Mesothelial cell of epicardium (in vitro differentiated cells): ENCODE results near the gene HIGD2A. TPM values are rescaled to one million over a fixed set of nuclear protein-coding genes. Genes with fewer than 3 reads are reported as not detected.
A peak's percentile ranks its signal among the peaks of the same experiment; 100 is the strongest.

ENCODE experiments used
- DNase-seq, 2 experiments: peaks; one replicate each; pipeline ENCODE4 v3.0.0; 2021; ENCODE audit warnings: low spot score in 2 of 2; ENCODE audit not compliant: unreplicated experiment in 2 of 2
- H3K27ac Mint-ChIP-seq: 2 replicates; pipeline ENCODE4 v1.8.0; 2021; ENCODE audit warnings: mixed read lengths
- H3K27me3 Mint-ChIP-seq: 2 replicates; pipeline ENCODE4 v1.8.0; 2021; ENCODE audit warnings: low read depth, mixed read lengths
- H3K36me3 Mint-ChIP-seq: 2 replicates; pipeline ENCODE4 v1.8.0; 2021; ENCODE audit warnings: mixed read lengths
- H3K4me1 Mint-ChIP-seq: 2 replicates; pipeline ENCODE4 v1.8.0; 2021; ENCODE audit warnings: mixed read lengths
- H3K4me3 Mint-ChIP-seq: 2 replicates; pipeline ENCODE4 v1.8.0; 2021; ENCODE audit warnings: mild to moderate bottlenecking, moderate library complexity, mixed read lengths
- H3K9me3 Mint-ChIP-seq: 2 replicates; pipeline ENCODE4 v1.8.0; 2021; ENCODE audit warnings: mixed read lengths
- CTCF ChIP-seq: fragments of 200-600 bp; sonication (generic); IDR thresholded peaks from one replicate; pipeline ENCODE4 v1.5.0; 2021; ENCODE audit warnings: antibody characterized with exemption; ENCODE audit not compliant: unreplicated experiment
- total RNA-seq: library from RNA; stranded (reverse); gene quantifications from 3 replicates; pipeline ENCODE4 v1.2.1, GENCODE V29; 2021

Gene HIGD2A
- total RNA-seq, 1 donor from 2014 or later: 82.5 TPM

GRCh38 chr5:176382721-176383120 is 5.8 kb upstream of the HIGD2A start:
- H3K4me3 Mint-ChIP-seq: no peak overlapping the region
- no peak overlapping the region for H3K27ac Mint-ChIP-seq
- TF ChIP-seq CTCF: no peak
- peaks cover 24% of the 10 kb centered on the region for H3K36me3 Mint-ChIP-seq
- no peak for DNase-seq
- H3K4me1 Mint-ChIP-seq: peaks cover 11% of the 10 kb centered on the region
- H3K9me3 Mint-ChIP-seq: no peaks in the 10 kb centered on the region
- H3K27me3 Mint-ChIP-seq: no peaks in the 10 kb centered on the region

GRCh38 chr5:176383248-176383905 is 5.2 kb upstream of the HIGD2A start:
- no peak for TF ChIP-seq CTCF
- Mint-ChIP-seq H3K27me3 (no peaks in the 10 kb centered on the region), H3K4me1 (peaks cover 13% of the 10 kb centered on the region), H3K9me3 (no peaks in the 10 kb centered on the region), H3K4me3 (no peak overlapping the region), H3K27ac (no peak overlapping the region), H3K36me3 (peaks cover 23% of the 10 kb centered on the region)
- DNase-seq: no peak

GRCh38 chr5:176383961-176384360 is 4.6 kb upstream of the HIGD2A start:
- TF ChIP-seq CTCF: no peak
- DNase-seq: no peak
- no peaks in the 10 kb centered on the region for H3K27me3 Mint-ChIP-seq
- H3K36me3 Mint-ChIP-seq: peaks cover 23% of the 10 kb centered on the region
- H3K4me3 Mint-ChIP-seq: no peak overlapping the region
- no peak overlapping the region for H3K27ac Mint-ChIP-seq
- no peaks in the 10 kb centered on the region for H3K9me3 Mint-ChIP-seq
- peaks cover 13% of the 10 kb centered on the region for H3K4me1 Mint-ChIP-seq

GRCh38 chr5:176384366-176384930 is 4.1 kb upstream of the HIGD2A start:
- H3K4me1 Mint-ChIP-seq: peaks cover 17% of the 10 kb centered on the region
- H3K36me3 Mint-ChIP-seq: peaks cover 21% of the 10 kb centered on the region
- H3K9me3 Mint-ChIP-seq: no peaks in the 10 kb centered on the region
- TF ChIP-seq CTCF: no peak
- H3K4me3 Mint-ChIP-seq: no peak overlapping the region
- H3K27me3 Mint-ChIP-seq: no peaks in the 10 kb centered on the region
- DNase-seq: no peak
- H3K27ac Mint-ChIP-seq: no peak overlapping the region

- no peaks in the 10 kb centered on the region for H3K27me3 Mint-ChIP-seq
- H3K27ac Mint-ChIP-seq: no peak overlapping the region
- H3K4me1 Mint-ChIP-seq: peaks cover 20% of the 10 kb centered on the region
- peaks cover 16% of the 10 kb centered on the region for H3K36me3 Mint-ChIP-seq
- no peak for TF ChIP-seq CTCF
- DNase-seq: no peak
- H3K9me3 Mint-ChIP-seq: no peaks in the 10 kb centered on the region
- H3K4me3 Mint-ChIP-seq: no peak overlapping the region
Measured at GRCh38 chr5:176384991-176385390, 3.6 kb upstream of the HIGD2A start.

- H3K9me3 Mint-ChIP-seq: no peaks in the 10 kb centered on the region
- peaks cover 20% of the 10 kb centered on the region for H3K4me1 Mint-ChIP-seq
- H3K4me3 Mint-ChIP-seq: peak overlapping the region; percentile 99
- no peak overlapping the region for H3K27ac Mint-ChIP-seq
- H3K36me3 Mint-ChIP-seq: peaks cover 12% of the 10 kb centered on the region
- no peaks in the 10 kb centered on the region for H3K27me3 Mint-ChIP-seq
- no peak for TF ChIP-seq CTCF
- no peak for DNase-seq
Measured at GRCh38 chr5:176386491-176386890, 2.1 kb upstream of the HIGD2A start.
